DMS 273 (cell line): ENCODE results near the gene CHPF2.

Source experiments
- DNase-seq: peaks from one replicate; lab custom pipeline; 2025; ENCODE audit not compliant: unreplicated experiment; lab: John Stamatoyannopoulos, UW

Gene CHPF2

GRCh38 chr7:151232917-151233701, 826 bp downstream of the CHPF2 start:
- peak; percentile 84 for DNase-seq

- DNase-seq, result no peak
These were observed 1.5 kb downstream of the CHPF2 start for GRCh38 chr7:151233804-151234203.

GRCh38 chr7:151235091-151235787, 3.0 kb downstream of the CHPF2 start:
- DNase-seq, result no peak

GRCh38 chr7:151236406-151236805, 4.1 kb downstream of the CHPF2 start:
- no peak for DNase-seq

GRCh38 chr7:151237244-151238189, 5.2 kb downstream of the CHPF2 start:
- no peak for DNase-seq

GRCh38 chr7:151238190-151238810, 6.0 kb downstream of the CHPF2 start:
- no peak for DNase-seq

- DNase-seq, result no peak
These were observed 6.9 kb downstream of the CHPF2 start for GRCh38 chr7:151238924-151239836.

- no peak for DNase-seq
These were observed 7.7 kb downstream of the CHPF2 start for GRCh38 chr7:151239837-151240459.

- DNase-seq, result no peak
These were observed 8.3 kb downstream of the CHPF2 start for GRCh38 chr7:151240536-151240935.

- no peak for DNase-seq
These were observed 8.9 kb downstream of the CHPF2 start for GRCh38 chr7:151240942-151241754.

- DNase-seq, result no peak
These were observed 9.4 kb downstream of the CHPF2 start for GRCh38 chr7:151241755-151242096.

- no peak for DNase-seq
These were observed 10.1 kb downstream of the CHPF2 start for GRCh38 chr7:151242159-151243044.

- no peak for DNase-seq
These were observed 10.7 kb downstream of the CHPF2 start for GRCh38 chr7:151243045-151243349.

- peak; percentile 82 for DNase-seq
These were observed 11.3 kb downstream of the CHPF2 start for GRCh38 chr7:151243408-151244195.

- peak; percentile 85 for DNase-seq
These were observed 12.0 kb downstream of the CHPF2 start for GRCh38 chr7:151244196-151244840.

GRCh38 chr7:151244841-151245346, 12.6 kb downstream of the CHPF2 start:
- peak; percentile 58 for DNase-seq
